ENCODE results near the gene MAMDC2.
"Not testable (repeated sequence)": the region's sequence is repeated elsewhere in the genome, so short reads cannot be mapped to it uniquely, and the experiment has no call there.

The MAMDC2 gene

DNA sequence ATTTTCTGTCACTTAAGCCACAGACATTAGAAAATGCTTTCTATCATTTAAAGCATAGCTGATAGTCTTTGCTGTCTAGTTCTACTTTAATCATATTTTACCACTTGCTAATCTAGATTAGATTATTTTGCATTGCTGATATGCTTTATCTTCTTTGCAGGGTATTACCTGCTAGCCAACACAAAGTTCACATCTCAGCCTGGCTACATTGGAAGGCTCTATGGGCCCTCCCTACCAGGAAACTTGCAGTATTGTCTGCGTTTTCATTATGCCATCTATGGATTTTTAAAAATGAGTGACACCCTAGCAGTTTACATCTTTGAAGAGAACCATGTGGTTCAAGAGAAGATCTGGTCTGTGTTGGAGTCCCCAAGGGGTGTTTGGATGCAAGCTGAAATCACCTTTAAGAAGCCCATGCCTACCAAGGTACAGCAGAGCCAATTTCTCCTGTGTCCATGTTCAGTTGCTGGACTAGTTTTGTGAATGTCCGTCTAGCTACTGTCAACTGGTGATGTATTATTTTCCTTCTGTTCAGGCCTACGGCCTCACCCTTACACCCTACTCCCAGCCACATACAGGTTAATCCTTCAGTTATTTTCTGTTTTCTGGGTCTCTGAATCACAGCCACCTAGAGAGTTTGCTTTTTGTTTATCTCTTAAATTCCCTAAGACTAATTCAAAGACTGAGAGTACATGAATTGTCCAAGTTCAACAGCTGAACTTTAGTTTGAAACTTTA, 99.9 kb downstream of the MAMDC2 start:
- no peak for DNase-seq

DNA sequence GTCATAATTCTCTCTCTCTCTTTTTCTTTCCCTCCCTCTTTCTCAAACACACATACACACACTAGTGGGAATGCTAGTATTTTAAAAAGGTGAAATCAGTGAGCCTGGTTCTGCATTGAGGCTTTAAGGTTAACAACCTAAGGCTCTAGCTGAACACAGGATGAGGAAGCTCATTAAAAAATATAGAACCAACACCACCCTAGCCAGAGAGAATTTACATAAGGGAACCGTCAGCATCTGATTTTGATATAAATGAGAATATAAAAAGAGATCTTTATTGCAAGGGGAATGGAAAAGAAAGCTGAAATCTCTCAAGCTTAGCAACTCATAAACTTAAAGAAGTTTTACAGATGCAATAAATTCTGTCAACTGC, 100.5 kb downstream of the MAMDC2 start:
- no peak for DNase-seq

DNA sequence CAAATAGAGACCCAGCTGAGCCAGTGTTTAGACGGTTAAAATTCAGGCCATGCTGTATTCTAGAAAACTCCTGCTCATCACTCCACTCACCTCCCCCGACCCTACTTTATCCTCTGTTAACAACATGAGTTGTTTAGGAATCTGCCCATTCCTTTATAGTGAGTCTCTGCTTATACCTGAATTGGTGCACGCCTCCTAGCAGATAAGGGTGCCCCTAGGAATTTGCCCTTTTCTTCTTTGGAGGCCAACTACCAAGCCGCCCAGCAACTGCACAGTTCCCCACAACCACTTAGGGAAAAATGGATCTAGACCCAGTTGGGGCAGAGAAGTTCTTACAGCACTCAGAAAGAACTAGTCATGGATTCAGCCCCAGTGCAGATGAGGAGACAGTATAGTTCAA, 102.3 kb downstream of the MAMDC2 start:
- DNase-seq, result no peak

DNA sequence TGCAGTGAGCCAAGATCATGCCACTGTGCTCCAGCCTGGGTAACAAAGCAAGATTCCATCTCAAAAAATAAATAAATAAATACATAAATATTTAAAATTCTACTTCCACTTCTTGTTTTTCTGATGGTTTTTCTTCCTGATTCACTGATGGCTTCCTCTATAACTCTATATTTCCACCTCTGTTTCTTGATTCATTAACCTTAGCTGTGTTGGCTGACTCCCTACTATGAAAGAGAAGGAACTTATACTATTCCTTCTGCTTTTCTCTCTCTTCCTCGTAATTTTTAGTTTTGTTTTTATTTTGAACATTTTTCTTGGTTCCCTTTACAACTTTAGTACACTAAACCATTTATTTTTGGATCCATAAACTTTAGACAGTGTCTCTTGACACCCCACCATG, 103.5 kb downstream of the MAMDC2 start:
- DNase-seq, result no peak

DNA sequence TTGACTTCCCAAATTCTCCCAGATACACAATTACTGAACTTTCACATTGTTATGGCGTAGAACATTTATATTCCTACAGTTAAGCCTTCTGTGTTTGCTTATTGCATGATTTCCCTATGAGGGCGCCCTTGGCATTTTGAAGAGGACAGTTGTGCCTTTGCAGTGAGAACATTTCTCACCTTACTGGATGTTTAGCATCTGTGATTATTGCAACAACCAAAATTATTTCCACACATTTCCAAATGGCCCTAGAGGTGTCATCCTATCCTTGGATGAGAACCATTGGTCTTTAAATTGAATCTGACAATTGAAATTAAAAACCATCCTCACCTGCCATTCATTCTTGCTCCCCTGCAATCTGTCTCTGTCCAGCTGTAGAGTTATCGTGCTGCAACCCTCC, 104.0 kb downstream of the MAMDC2 start:
- DNase-seq, result no peak

DNA sequence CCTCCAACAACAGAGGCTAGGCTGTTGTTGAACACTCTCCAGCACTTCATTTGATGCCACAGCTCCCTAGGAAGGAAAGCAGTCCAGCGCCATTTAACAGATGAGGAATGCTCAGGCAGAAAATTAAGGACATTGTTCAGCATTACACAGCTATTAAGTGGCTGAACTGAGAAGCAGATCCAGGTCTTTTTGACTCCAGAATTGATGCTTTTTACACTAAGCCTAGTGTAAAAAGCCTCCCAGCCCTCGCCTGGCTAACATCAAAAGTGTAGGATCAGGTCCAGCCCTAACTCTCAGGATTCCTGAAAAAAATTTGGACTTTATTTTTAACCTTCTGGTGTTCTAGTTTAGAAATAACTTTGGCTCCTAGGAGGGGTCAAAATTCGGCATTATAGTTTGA, 108.7 kb downstream of the MAMDC2 start:
- DNase-seq, result no peak

DNA sequence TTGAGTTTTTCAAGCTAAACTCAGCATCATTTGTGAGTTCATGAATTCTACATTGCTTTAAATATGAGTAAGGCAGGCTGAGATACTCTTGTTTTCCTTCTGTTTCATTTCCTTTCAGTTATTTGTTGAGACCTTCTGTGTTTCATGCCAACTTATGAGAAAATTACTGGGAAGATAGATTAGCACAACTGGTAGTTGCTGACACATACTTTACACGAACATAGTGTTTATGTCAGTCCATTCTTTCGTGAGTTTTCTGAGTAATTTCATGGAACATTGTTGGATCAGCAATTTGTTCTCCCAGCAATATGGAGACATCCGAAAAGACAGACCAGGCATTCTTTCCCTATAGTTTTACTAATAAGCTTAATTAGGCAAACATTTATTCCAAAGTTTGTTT, 113.1 kb downstream of the MAMDC2 start:
- no peak for DNase-seq

DNA sequence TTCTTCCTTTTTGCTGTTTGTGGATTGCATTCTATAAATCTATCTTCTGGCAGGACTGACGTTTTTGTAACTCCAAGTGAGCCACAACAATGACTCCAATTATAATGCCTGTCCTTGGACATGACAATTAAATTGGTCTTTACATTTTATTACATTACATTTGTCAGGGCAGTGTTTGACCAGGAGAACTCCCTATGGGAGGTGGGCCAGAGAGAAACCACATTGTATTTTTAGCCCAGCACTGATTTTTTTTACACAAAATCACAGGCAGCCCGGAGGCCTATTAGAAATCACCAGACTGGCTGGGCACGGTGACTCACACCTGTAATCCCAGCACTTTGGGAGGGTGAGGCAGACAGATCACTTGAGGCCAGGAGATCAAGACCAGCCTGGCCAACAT, 116.0 kb downstream of the MAMDC2 start:
- DNase-seq, result no peak

DNA sequence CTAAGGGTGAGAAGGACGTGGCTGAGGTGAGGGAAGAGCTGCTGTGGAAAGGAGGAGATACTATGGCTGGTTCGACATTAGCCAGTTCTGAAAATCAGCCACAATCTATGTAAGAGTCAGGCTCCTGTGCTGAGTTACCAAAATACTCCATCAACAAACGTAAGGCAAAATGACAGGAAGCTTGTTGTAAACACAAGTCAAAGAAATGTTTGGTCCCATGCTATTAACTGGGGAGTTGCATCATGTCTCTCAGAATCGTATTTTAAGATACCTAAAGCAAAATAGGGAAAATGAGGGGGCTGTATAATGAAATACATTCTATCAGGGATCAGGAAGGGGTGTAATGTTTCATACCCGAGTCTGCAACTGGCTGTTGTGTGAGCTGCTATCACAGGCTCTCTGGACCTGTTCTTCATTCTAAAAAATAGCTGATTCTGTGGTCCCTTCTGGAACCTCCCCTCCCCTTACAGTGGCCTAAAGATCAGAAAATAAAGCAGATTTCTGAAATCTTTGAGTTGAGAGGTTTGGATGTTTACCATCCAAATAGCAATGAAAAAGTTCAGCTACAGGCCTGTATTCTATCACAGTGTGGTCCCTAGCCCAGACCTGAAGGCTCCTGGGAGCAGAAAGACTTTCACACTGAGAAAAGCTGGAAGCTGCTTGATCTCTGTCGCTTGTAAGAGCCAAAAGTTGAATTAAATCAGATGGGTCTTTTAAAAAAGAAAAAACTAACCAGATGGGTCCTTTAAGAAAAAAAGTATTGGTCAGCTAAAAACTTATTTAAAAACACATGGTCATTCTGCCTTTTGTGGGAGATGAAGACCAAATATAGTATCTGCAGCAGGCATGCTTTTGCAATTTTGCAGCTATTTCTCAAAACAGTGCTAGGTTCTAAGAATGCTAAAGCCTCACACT, 117.3 kb downstream of the MAMDC2 start:
- no peak for DNase-seq

DNA sequence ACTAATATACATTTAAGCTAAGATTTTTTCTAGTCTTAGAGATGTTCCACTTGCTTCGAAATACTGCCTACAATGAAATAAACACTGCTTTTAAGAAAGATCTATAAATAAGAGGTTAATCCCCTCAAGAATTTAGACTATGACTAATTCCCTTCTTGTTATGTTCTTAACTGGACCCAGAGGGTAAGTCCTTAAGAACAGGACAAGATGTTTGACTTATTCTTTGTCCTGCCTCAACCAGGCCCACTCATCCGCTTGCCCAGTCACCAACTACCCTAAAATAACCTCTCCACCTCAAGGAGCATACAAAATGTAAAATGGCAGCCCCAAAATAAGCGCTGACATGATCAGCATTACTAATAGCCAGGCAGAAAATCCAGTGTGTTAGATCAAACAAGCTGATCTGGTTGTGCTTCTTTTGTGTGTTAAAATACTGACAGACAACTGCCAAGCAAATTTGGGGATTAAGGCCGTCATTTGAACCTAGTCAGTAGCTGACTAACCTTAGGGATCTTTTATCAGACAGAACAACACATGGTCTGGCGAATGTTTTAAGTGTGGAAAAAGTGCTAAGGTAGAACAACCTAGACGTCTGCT, 121.5 kb downstream of the MAMDC2 start:
- DNase-seq, result no peak

DNA sequence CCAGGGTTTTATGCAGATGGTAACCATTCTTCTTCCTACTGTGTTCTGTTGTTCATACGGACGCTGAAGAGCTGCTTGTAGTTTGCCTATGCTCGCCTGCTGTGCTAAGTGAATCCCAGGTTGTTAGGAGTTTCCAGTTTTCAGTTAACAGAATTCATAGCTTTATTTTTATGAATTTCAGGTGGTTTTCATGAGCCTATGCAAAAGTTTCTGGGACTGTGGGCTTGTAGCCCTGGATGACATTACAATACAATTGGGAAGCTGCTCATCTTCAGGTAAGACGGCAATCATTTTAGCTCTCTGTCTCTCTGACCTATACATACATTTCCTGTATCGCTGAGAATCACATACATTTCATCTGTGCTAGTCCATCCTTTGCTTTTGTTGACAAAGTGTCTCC, 124.9 kb downstream of the MAMDC2 start:
- DNase-seq, result no peak

DNA sequence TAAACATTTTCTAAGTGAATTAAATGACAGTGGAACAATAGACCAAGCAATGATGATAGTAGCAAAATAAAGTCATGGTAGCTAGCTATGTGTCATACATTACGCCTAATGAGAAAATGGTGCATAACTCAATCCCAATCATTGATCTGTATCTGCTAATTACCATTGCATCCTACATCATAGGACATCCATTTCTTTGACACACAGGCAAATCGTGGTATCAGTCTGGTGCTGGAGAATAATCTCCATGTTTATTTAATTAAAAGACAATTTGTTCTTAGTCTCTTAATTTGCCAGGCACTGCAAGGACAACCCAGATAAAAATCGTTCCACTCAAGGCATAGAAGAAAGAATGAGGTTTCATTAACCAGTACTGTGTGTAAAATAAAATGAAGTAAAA, 125.6 kb downstream of the MAMDC2 start:
- DNase-seq, result no peak

DNA sequence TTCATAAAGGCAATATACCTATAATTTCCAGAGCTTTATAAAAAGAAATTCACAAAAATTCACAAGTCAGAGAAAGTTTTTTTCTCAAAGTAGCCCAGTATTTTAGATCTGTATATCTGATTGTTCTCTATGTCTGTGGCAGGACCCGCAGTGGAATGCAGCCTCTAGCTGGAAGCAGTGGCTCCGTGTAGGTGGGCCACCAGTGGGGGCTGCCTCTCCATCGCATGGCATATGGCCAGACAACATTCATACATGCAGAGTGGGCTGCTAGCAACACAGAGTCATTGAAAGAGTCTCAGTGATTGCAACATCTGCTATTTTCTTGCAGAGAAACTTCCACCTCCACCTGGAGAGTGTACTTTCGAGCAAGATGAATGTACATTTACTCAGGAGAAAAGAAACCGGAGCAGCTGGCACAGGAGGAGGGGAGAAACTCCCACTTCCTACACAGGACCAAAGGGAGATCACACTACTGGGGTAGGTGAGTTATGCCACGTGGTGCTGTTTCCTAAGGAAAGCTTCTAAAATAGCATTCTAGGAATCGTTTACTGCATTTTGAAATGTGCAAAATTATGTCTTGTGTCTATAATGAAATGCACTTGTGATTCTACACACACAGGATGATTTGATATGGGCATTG, 126.6 kb downstream of the MAMDC2 start:
- DNase-seq, result no peak

DNA sequence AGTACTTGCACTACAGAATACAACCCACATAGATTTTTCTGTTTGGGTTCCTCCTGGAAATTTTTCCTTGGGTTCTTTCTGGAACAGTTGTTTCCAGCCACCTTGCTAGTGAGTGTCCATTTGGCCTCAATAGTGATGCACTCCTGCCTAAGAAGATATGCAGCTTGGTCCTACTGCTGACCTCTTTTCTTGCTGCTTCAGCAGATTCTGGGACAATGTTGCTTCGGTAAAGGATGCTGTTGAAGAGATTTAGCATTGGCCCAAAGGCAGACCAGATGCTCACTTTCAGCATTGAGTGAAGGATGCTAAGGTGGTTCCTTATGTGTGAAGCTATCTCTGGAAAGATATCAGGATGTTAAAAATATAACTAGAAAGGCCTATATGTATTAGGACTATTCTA, 128.9 kb downstream of the MAMDC2 start:
- DNase-seq, result no peak

DNA sequence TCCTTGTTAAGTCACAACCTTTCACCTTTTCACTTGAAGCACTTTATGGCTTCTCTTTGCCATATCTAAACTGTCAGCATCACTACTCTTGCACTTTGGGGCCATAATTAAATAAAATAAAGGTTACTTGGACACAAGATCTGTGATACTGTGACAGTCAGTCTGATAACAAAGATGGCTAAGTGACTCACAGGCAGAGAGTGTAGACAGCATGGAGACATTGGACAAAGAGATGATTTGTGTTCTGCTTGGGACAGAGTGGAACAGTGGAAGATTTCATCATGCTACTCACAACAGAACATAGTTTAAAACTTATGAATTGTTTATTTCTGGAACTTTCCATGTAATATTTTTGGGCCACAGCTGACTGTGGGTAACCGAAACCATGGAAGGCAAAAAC, 133.5 kb downstream of the MAMDC2 start:
- no peak for DNase-seq

DNA sequence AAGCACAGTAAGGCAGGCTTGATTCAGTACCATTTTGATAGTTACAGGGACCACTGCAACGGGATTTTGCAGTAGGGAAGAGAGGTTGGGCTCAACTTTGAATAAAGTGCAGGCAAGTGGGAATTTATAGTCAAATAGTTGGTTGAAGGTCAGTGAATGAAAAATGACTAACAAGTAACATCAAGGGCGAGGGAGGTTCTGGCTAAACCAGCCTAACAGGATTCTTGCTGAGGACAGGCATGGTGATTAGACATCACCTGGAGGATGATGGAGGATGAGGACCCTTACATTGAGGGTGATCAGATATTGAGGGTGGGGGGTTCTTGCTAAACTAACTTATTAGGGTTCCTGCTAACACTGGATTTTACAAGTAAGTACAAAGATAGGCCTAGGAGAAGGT, 149.1 kb downstream of the MAMDC2 start:
- no peak for DNase-seq

DNA sequence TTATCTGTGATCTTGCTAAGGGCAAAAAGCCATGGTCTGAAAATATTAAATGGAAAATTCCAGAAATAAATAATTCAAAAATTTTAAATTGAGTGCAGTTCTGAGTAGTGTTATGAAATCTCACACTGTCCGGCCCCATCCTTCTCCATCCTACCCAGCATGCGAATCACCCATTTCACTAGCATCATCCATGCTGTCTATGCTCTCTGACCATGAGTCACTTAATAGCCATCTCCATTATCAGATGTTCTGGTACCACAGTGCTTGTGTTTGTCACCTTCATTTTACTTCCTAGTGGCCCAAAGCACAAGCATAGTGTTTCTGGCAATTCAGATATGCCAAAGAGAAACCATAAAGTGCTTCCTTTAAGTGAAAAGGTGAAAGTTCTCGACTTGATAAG, 151.8 kb downstream of the MAMDC2 start:
- no peak for DNase-seq

DNA sequence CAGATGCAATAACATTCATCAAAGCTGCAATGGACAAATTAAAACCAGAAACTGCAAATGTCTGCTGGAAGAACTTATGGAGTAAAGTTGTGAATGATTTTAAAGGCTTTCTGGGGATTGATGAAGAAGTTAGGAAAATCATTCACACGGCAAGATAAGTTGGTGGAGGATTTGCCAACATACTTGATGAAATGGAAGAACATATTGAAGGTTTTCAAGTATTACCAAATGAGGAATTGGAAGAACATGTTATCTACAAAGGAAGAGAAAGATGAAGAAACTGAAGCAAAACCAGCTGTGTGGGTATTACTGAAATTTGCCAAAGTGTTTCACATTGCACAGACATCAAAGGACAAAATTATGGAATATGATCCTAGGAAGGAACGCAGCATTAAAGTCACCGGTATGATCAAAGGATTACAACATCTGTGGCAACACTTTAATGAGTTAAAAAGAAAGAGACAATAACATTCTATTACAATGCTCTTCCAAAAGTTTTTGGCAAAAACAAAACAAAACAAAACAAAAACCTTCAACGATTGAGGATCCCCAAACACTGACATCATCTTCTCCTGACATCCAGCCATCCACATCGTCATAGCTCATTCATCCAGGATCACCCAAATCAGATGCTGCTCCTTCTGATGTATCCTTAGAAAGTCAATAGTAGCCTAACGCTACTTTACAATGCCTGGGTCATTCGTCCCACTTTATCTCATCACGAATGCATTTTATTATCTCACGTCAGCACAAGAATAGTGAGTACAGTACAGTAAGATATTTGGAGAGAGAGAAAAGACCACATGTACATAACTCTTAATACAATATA, 153.8 kb downstream of the MAMDC2 start:
- DNase-seq, result no peak

DNA sequence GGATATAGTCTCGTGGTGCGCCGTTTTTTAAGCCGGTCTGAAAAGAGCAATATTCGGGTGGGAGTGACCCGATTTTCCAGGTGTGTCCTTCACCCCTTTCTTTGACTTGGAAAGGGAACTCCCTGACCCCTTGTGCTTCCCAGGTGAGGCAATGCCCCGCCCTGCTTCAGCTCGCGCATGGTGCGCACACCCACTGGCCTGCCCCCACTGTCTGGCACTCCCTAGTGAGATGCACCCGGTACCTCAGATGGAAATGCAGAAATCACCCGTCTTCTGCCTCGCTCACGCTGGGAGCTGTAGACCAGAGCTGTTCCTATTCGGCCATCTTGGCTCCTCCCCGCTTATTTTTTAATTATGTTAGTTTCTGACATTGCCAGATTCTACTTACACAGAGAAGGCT, 161.1 kb downstream of the MAMDC2 start:
- not testable (repeated sequence) for DNase-seq

DNA sequence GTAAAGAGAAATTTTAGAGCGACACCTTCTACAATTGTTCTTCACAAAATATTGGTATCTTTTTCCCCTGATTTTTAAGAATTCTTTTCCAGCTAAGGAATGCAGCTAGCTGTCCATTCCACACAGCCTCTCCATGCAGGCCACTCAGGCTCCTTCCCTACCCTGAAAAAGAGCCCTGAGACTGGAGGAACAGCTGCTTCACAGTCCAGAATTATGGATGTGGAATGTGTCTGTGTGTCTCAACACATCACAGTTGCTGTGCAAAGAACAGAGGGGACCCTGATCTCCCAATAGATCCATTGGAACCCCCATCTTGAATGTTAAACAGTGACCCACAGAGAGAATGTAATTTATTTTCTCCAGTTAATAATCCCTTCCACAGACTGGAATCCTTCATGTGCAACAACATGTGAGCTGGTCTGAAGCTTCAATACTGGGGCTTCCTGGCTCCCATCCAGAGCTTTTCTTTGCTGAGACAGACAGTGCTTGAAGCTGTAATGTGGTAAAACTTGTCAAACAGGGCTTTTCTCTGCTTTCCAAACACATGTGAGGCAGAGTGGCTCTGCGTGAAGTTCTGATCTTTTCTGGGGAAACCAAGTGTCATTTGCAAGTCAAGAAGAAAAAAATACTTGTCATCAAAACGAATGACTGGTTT, 161.8 kb downstream of the MAMDC2 start:
- no peak for DNase-seq

DNA sequence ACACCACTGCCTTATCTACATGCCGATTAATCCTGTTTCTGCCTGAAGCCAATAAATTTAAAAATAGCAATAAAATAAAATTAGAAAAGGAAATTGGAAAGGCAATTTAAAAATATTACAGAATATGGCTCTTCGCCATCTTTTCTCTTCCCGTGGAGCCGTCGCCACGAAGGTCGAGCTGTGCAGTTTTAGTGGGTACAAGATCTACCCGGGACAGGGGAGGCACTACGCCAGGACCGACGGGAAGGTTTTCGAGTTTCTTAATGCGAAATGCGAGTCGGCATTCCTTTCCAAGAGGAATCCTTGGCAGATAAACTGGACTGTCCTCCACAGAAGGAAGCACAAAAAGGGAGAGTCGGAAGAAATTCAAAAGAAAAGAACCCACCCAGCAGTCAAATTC, 173.4 kb downstream of the MAMDC2 start:
- DNase-seq, result no peak

DNA sequence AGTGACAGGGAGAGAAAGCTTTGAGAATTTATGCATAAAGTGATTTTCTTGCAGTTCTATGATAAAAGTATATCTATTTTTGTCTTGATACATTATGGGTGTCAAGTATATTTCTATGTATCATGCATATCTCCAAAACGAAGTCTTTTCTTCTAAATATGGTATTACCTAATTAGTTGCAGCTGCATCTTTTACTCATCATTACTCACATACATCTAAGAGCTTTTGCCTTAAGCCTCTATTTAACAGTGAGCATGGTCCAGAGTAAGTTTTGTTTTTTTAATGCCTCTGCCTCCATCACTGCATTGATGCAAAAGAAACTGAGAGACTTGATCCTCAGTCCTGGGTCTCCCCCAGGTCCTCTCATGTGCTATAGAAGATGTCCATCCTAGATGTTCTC, 175.1 kb downstream of the MAMDC2 start:
- no peak for DNase-seq

Data from CD4-positive, alpha-beta T cell treated with Interferon alpha-2 for 1 hour (primary cell).